HG02943 (cell line): ENCODE data around the gene PIK3C2A.
"Not testable (repeated sequence)": the region's sequence is repeated elsewhere in the genome, so short reads cannot be mapped to it uniquely, and the experiment has no call there.

ENCODE experiments used
- ATAC-seq: cut with Tn5 transposase; IDR thresholded peaks from one replicate; pipeline ENCODE4 v1.9.1; 2021; ENCODE audit warnings: mild to moderate bottlenecking, low read depth, moderate library complexity; ENCODE audit not compliant: unreplicated experiment

The PIK3C2A gene

GRCh38 chr11:17207317-17208256 lies at the start of gene PIK3C2A:
Gene PIK3C2A, minus strand, starts transcription at chr11:17207986. Its CDS starts 38,245 bp downstream, at chr11:17169741.
- ATAC-seq, result peak; percentile 98

- no peak for ATAC-seq
Observed at GRCh38 chr11:17257196-17257595, 49.4 kb upstream of the PIK3C2A start.

- no peak for ATAC-seq
Observed at GRCh38 chr11:17256512-17256911, 48.7 kb upstream of the PIK3C2A start.

GRCh38 chr11:17252704-17253103 lies 44.9 kb upstream of the PIK3C2A start:
- no peak for ATAC-seq

- ATAC-seq, result no peak
Observed at GRCh38 chr11:17250561-17251350, 43.0 kb upstream of the PIK3C2A start.

GRCh38 chr11:17244046-17244445 lies 36.3 kb upstream of the PIK3C2A start:
- ATAC-seq, result peak; percentile 77

GRCh38 chr11:17242954-17243353 lies 35.2 kb upstream of the PIK3C2A start:
- ATAC-seq, result not testable (repeated sequence)

GRCh38 chr11:17240780-17241179 lies 33.0 kb upstream of the PIK3C2A start:
- ATAC-seq, result no peak

- not testable (repeated sequence) for ATAC-seq
Observed at GRCh38 chr11:17239927-17240326, 32.1 kb upstream of the PIK3C2A start.

GRCh38 chr11:17238377-17238776 lies 30.6 kb upstream of the PIK3C2A start:
- ATAC-seq, result no peak

GRCh38 chr11:17233101-17233500 lies 25.3 kb upstream of the PIK3C2A start:
- ATAC-seq, result no peak

GRCh38 chr11:17230867-17231851 lies 23.4 kb upstream of the PIK3C2A start:
- peak; percentile 84 for ATAC-seq

- ATAC-seq, result no peak
Observed at GRCh38 chr11:17229481-17230152, 21.8 kb upstream of the PIK3C2A start.

GRCh38 chr11:17228186-17228925 lies 20.6 kb upstream of the PIK3C2A start:
- ATAC-seq, result not testable (repeated sequence)

- ATAC-seq, result no peak
Observed at GRCh38 chr11:17224727-17225126, 16.9 kb upstream of the PIK3C2A start.

GRCh38 chr11:17221968-17222367 lies 14.2 kb upstream of the PIK3C2A start:
- no peak for ATAC-seq

GRCh38 chr11:17219016-17219415 lies 11.2 kb upstream of the PIK3C2A start:
- no peak for ATAC-seq

GRCh38 chr11:17218403-17218802 lies 10.6 kb upstream of the PIK3C2A start:
- no peak for ATAC-seq

GRCh38 chr11:17217401-17217800 lies 9.6 kb upstream of the PIK3C2A start:
- no peak for ATAC-seq
